Astrocyte (in vitro differentiated cells and primary cell): ENCODE measurements around the gene EID3. TPM values are rescaled to one million over a fixed set of nuclear protein-coding genes. Genes with fewer than 3 reads are reported as not detected.

Experiments used
- DNase-seq: peaks from one replicate; pipeline ENCODE4 v3.0.0-alpha.2; 2010; ENCODE audit warnings: low read depth
- FAIRE-seq: peaks from 2 replicates; lab custom pipeline; 2011; peaks lifted over from hg19 to GRCh38; lab: Jason Lieb, UNC
- H2AFZ ChIP-seq: 2 replicates; pipeline ENCODE4 v1.6.0; 2012; ENCODE audit warnings: low read depth, low read length, inconsistent platforms
- H3K27ac ChIP-seq: 2 replicates; pipeline ENCODE4 v1.5.1; 2011; ENCODE audit warnings: low read depth, low read length, inconsistent platforms
- H3K27me3 ChIP-seq: 2 replicates; pipeline ENCODE4 v1.6.0; 2011; ENCODE audit warnings: low read length, inconsistent platforms; ENCODE audit not compliant: insufficient read depth
- H3K36me3 ChIP-seq: 2 replicates; pipeline ENCODE4 v1.5.1; 2011; ENCODE audit warnings: low read length, inconsistent platforms; ENCODE audit not compliant: insufficient read depth
- H3K4me1 ChIP-seq: 2 replicates; pipeline ENCODE4 v1.5.1; 2011; ENCODE audit warnings: low read length, inconsistent platforms; ENCODE audit not compliant: insufficient read depth
- H3K4me2 ChIP-seq: 2 replicates; pipeline ENCODE4 v1.6.0; 2012; ENCODE audit warnings: low read length, inconsistent platforms
- H3K4me3 ChIP-seq: 2 replicates; pipeline ENCODE4 v1.5.1; 2011; ENCODE audit warnings: low read depth, mild to moderate bottlenecking, low read length, inconsistent platforms; ENCODE audit not compliant: insufficient read depth
- H3K79me2 ChIP-seq: 2 replicates; pipeline ENCODE4 v1.6.0; 2012; ENCODE audit warnings: mild to moderate bottlenecking, low read length, inconsistent platforms; ENCODE audit not compliant: insufficient read depth
- H3K9ac ChIP-seq: 2 replicates; pipeline ENCODE4 v1.6.0; 2012; ENCODE audit warnings: mild to moderate bottlenecking, low read length, inconsistent platforms
- H3K9me3 ChIP-seq: 2 replicates; pipeline ENCODE4 v1.5.1; 2012; ENCODE audit warnings: low read depth, mild to moderate bottlenecking, low read length, inconsistent platforms; ENCODE audit not compliant: insufficient read depth
- H4K20me1 ChIP-seq: 2 replicates; pipeline ENCODE4 v1.6.0; 2012; ENCODE audit warnings: low read length, inconsistent platforms; ENCODE audit not compliant: insufficient read depth
- H3K27ac Mint-ChIP-seq: one replicate; pipeline ENCODE4 v1.8.0; 2021; ENCODE audit warnings: mild to moderate bottlenecking, mixed read lengths; ENCODE audit not compliant: unreplicated experiment
- H3K27me3 Mint-ChIP-seq: one replicate; pipeline ENCODE4 v1.8.0; 2021; ENCODE audit warnings: low read depth, mixed read lengths; ENCODE audit not compliant: unreplicated experiment
- H3K36me3 Mint-ChIP-seq: one replicate; pipeline ENCODE4 v1.8.0; 2021; ENCODE audit warnings: low read depth, mixed read lengths; ENCODE audit not compliant: unreplicated experiment
- H3K4me1 Mint-ChIP-seq: one replicate; pipeline ENCODE4 v1.8.0; 2021; ENCODE audit warnings: low read depth, mixed read lengths; ENCODE audit not compliant: unreplicated experiment
- H3K4me3 Mint-ChIP-seq: one replicate; pipeline ENCODE4 v1.8.0; 2021; ENCODE audit warnings: mild to moderate bottlenecking, moderate library complexity, mixed read lengths; ENCODE audit not compliant: unreplicated experiment
- H3K9me3 Mint-ChIP-seq: one replicate; pipeline ENCODE4 v1.8.0; 2021; ENCODE audit warnings: mild to moderate bottlenecking, mixed read lengths; ENCODE audit not compliant: unreplicated experiment
- EZH2 ChIP-seq: IDR thresholded peaks from 2 replicates; pipeline ENCODE4 v1.6.1; 2012; ENCODE audit warnings: mild to moderate bottlenecking, low read length, inconsistent platforms; ENCODE audit not compliant: insufficient read depth
- total RNA-seq: library from RNA; stranded (reverse); gene quantifications from 2 replicates; pipeline ENCODE4 v1.2.1, GENCODE V29; 2021
- TF ChIP-seq, protein P1 (sequence below): IDR thresholded peaks from 2 replicates; pipeline ENCODE4 v1.5.1; 2011; ENCODE audit warnings: low read depth, mild to moderate bottlenecking, inconsistent platforms, low read length, moderate library complexity; ENCODE audit not compliant: insufficient read depth

EID3 gene
- total RNA-seq, 1 donor from 2014 or later = 1.9 TPM

DNA sequence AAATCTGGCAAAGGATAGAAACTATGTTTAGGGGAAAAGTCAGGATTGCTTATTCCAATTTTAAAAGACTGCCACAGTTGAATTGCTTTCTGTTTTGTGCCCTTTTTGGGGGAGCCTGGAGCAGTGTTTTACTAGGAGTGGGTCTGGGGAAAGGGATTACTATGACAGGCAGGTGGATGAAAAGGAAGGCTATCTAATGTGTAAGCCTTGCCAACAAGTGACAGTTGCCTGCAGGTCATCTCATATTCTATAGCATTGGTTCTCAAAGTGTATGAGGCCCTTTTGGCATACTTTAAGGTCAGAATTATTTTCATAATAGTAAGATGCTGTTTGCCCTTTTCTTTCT, 4.1 kb downstream of the EID3 start:
- H3K9ac ChIP-seq = no peak overlapping the region
- no peak overlapping the region for H3K4me3 Mint-ChIP-seq
- no peaks in the 10 kb centered on the region for H3K9me3 Mint-ChIP-seq
- no peaks in the 10 kb centered on the region for H3K9me3 ChIP-seq
- no peak overlapping the region for H2AFZ ChIP-seq
- H3K4me3 ChIP-seq = no peak overlapping the region
- no peak overlapping the region for H3K27ac Mint-ChIP-seq
- H3K4me1 ChIP-seq = peaks cover 12% of the 10 kb centered on the region
- H3K36me3 Mint-ChIP-seq = peaks cover 15% of the 10 kb centered on the region
- H3K27me3 Mint-ChIP-seq = no peaks in the 10 kb centered on the region
- H3K4me1 Mint-ChIP-seq = no peaks in the 10 kb centered on the region
- no peaks in the 10 kb centered on the region for H3K27me3 ChIP-seq
- peaks cover 19% of the 10 kb centered on the region for H3K36me3 ChIP-seq
- no peak for DNase-seq
- peaks cover 96% of the 10 kb centered on the region for H3K79me2 ChIP-seq
- H4K20me1 ChIP-seq = peaks cover 92% of the 10 kb centered on the region
- no peak for FAIRE-seq
- no peak overlapping the region for H3K4me2 ChIP-seq
- TF ChIP-seq, protein P1, sequence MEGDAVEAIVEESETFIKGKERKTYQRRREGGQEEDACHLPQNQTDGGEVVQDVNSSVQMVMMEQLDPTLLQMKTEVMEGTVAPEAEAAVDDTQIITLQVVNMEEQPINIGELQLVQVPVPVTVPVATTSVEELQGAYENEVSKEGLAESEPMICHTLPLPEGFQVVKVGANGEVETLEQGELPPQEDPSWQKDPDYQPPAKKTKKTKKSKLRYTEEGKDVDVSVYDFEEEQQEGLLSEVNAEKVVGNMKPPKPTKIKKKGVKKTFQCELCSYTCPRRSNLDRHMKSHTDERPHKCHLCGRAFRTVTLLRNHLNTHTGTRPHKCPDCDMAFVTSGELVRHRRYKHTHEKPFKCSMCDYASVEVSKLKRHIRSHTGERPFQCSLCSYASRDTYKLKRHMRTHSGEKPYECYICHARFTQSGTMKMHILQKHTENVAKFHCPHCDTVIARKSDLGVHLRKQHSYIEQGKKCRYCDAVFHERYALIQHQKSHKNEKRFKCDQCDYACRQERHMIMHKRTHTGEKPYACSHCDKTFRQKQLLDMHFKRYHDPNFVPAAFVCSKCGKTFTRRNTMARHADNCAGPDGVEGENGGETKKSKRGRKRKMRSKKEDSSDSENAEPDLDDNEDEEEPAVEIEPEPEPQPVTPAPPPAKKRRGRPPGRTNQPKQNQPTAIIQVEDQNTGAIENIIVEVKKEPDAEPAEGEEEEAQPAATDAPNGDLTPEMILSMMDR = no peak
- TF ChIP-seq EZH2 = no peak
- no peak overlapping the region for H3K27ac ChIP-seq

DNA sequence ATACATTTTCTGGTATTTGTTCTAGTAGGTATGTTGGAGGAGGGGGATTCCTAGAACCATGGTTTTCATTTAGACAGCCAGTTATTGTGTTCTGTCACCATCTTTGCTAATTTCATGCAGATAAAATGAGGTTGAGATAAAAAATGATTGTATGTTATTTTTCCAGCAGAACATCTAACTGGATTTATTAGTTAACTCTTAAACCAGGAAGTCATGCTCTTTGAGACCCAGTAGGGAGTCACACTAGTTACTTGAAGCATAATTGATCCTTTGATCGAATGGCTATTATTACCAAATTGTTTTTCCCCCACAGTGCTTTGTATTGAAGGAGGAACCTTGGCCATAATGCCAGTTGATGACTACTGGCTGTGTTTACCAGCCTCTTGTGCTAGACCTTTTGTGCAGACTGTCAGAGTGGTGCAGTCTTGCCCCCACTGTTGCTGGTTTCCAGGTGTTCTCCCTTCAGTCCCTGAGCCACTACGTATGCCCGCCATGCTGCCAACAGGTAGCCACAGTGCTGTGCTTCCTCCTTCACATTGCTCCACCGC, 6.0 kb downstream of the EID3 start:
- Histone ChIP-seq H3K9ac (no peak overlapping the region), H3K4me2 (no peak overlapping the region), H3K4me3 (no peak overlapping the region), H3K27ac (no peak overlapping the region), H3K36me3 (peaks cover 32% of the 10 kb centered on the region), H3K79me2 (peaks cover 93% of the 10 kb centered on the region), H3K9me3 (no peaks in the 10 kb centered on the region), H2AFZ (no peak overlapping the region), H4K20me1 (peaks cover 88% of the 10 kb centered on the region), H3K27me3 (no peaks in the 10 kb centered on the region), H3K4me1 (no peaks in the 10 kb centered on the region)
- Mint-ChIP-seq H3K4me3 (no peak overlapping the region), H3K36me3 (peaks cover 10% of the 10 kb centered on the region), H3K27ac (no peak overlapping the region), H3K4me1 (no peaks in the 10 kb centered on the region), H3K9me3 (no peaks in the 10 kb centered on the region), H3K27me3 (no peaks in the 10 kb centered on the region)
- DNase-seq (no peak), FAIRE-seq (no peak)
- no peak for TF ChIP-seq EZH2
- TF ChIP-seq, protein P1 = no peak

DNA sequence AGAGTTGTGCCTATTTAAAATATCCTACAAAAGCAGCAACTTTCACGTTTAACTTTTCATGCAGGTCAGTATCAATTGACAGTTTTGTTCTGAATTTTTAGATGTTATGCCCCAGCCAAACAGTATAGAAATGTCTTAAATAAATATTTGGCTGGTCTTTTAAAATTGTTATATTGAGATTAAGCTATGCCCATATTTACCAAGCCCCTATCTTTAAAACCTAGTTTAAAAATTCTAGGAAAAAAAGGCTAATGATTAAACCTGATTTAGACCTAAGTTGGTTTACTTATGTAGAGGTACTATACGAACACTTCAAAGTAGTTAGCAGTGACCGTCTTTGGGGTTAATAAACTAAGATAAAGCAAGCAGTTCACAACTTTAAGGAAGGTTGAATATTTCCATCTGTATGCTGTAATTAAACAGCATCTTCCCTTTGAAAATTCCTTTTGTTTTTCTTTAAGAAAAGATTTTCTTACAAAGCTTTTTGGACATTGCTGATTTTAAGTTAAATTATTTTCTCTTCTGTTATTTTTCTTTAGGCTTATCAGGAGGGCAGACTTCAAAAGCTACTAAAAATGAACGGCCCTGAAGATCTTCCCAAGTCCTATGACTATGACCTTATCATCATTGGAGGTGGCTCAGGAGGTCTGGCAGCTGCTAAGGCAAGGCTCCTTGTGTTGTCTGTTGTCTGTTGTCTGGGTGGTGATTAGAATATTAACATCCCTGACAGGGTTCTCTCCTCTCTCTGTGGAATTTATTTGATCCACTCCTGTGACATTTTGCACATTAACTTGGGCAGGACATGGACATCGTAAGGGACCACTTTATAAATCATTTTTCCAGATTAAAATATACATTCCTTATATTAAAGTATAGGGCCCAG, 7.5 kb downstream of the EID3 start:
- Histone ChIP-seq H3K27ac (no peak overlapping the region), H4K20me1 (peaks cover 83% of the 10 kb centered on the region), H3K36me3 (peaks cover 42% of the 10 kb centered on the region), H3K9me3 (no peaks in the 10 kb centered on the region), H3K79me2 (peaks cover 90% of the 10 kb centered on the region), H3K27me3 (no peaks in the 10 kb centered on the region), H3K4me3 (no peak overlapping the region), H3K4me1 (no peaks in the 10 kb centered on the region), H2AFZ (no peak overlapping the region), H3K9ac (no peak overlapping the region), H3K4me2 (no peak overlapping the region)
- TF ChIP-seq EZH2 = no peak
- TF ChIP-seq, protein P1 = no peak
- no peak for DNase-seq
- no peaks in the 10 kb centered on the region for H3K4me1 Mint-ChIP-seq
- no peak for FAIRE-seq
- H3K36me3 Mint-ChIP-seq = peaks cover 18% of the 10 kb centered on the region
- H3K9me3 Mint-ChIP-seq = no peaks in the 10 kb centered on the region
- no peaks in the 10 kb centered on the region for H3K27me3 Mint-ChIP-seq
- no peak overlapping the region for H3K4me3 Mint-ChIP-seq
- H3K27ac Mint-ChIP-seq = no peak overlapping the region
